ENCODE results near the gene SLC12A4.

The SLC12A4 gene

DNA sequence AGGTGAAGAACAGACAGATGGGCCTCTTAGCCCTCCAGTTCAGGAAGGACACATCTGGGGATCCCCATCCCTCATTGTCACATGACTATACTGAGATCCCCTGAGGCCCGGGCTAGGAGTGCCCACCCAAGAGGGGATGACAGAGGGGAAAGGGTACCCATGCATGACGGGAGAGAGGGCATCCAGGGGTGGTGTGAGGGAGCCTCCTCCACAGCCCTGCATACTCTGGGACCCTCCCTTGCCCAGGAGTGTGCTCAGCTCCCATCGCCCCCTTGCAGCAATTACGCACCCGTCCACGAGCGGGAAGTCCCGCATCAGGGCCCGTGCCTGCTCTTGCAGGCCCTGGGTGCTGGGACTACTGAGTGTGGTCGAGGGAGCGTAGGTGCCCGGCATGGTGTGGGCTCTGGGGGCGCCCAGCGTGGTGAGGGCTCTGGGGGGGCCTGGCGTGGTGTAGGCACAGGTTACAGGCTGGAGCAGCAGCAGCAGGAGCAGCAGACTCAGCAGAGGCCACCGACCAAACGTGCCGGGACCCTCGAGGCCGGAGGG lies 24.3 kb upstream of the SLC12A4 start:
- no peak overlapping the region for H3K27ac ChIP-seq (ENCODE audit: low read depth, low read length)
- no peaks in the 10 kb centered on the region for H3K36me3 ChIP-seq (ENCODE audit: low read length)
- no peak overlapping the region for H3K9ac ChIP-seq (ENCODE audit: low read length)
- H3K79me2 ChIP-seq (ENCODE audit: insufficient read depth, low read length): no peaks in the 10 kb centered on the region
- no peaks in the 10 kb centered on the region for H3K9me3 ChIP-seq (ENCODE audit: insufficient read depth, low read length)
- H2AFZ ChIP-seq (ENCODE audit: low read depth, low read length, severe bottlenecking): peak overlapping the region; percentile 80
- H3K4me2 ChIP-seq (ENCODE audit: low read depth, low read length, poor library complexity, severe bottlenecking): peak overlapping the region; percentile 35
- no peak overlapping the region for H3K4me3 ChIP-seq (ENCODE audit: insufficient read depth, low read length, poor library complexity, severe bottlenecking)
- no peaks in the 10 kb centered on the region for H3K27me3 ChIP-seq (ENCODE audit: low read length)
- H3F3A ChIP-seq (ENCODE audit: insufficient read depth): no peaks in the 10 kb centered on the region
- TF ChIP-seq EZH2phosphoT487 (conservative IDR thresholded peaks at IDR 0.05; ENCODE audit: low read length): no peak
- no peaks in the 10 kb centered on the region for H3K9me2 ChIP-seq (replicated peaks; ENCODE audit: insufficient read depth, low read length)
- no peaks in the 10 kb centered on the region for H4K20me1 ChIP-seq (ENCODE audit: low read depth, low read length)

DNA sequence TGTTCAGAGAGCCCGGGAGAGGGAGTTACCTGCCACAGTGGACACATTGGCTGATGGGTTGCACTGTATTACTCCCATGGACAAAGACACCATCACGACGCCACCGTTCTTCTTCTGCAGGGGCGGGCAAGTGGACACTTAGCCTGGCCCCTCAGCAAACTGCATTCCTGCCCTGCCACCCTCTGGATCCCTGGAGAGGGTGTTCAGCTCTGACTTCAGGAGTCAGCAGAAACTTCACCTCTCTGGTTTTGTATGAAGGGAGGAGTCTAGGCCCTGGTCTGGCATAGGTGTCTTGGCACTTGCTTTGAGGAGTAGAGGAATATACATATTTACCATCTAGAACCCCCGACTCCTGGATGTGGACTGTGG lies 21.6 kb upstream of the SLC12A4 start:
- H3K27ac ChIP-seq (ENCODE audit: low read depth, low read length): no peak overlapping the region
- H3K27me3 ChIP-seq (ENCODE audit: low read length): no peaks in the 10 kb centered on the region
- no peaks in the 10 kb centered on the region for H3K79me2 ChIP-seq (ENCODE audit: insufficient read depth, low read length)
- H3K9me2 ChIP-seq (replicated peaks; ENCODE audit: insufficient read depth, low read length): no peaks in the 10 kb centered on the region
- no peaks in the 10 kb centered on the region for H3F3A ChIP-seq (ENCODE audit: insufficient read depth)
- H3K9me3 ChIP-seq (ENCODE audit: insufficient read depth, low read length): no peaks in the 10 kb centered on the region
- H3K4me3 ChIP-seq (ENCODE audit: insufficient read depth, low read length, poor library complexity, severe bottlenecking): no peak overlapping the region
- H4K20me1 ChIP-seq (ENCODE audit: low read depth, low read length): no peaks in the 10 kb centered on the region
- no peak overlapping the region for H3K9ac ChIP-seq (ENCODE audit: low read length)
- no peaks in the 10 kb centered on the region for H3K36me3 ChIP-seq (ENCODE audit: low read length)
- H2AFZ ChIP-seq (ENCODE audit: low read depth, low read length, severe bottlenecking): no peak overlapping the region
- TF ChIP-seq, protein P1, sequence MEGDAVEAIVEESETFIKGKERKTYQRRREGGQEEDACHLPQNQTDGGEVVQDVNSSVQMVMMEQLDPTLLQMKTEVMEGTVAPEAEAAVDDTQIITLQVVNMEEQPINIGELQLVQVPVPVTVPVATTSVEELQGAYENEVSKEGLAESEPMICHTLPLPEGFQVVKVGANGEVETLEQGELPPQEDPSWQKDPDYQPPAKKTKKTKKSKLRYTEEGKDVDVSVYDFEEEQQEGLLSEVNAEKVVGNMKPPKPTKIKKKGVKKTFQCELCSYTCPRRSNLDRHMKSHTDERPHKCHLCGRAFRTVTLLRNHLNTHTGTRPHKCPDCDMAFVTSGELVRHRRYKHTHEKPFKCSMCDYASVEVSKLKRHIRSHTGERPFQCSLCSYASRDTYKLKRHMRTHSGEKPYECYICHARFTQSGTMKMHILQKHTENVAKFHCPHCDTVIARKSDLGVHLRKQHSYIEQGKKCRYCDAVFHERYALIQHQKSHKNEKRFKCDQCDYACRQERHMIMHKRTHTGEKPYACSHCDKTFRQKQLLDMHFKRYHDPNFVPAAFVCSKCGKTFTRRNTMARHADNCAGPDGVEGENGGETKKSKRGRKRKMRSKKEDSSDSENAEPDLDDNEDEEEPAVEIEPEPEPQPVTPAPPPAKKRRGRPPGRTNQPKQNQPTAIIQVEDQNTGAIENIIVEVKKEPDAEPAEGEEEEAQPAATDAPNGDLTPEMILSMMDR (IDR thresholded peaks at IDR 0.05; ENCODE audit: insufficient read depth, low read length, poor library complexity, severe bottlenecking): no peak
- no peak for TF ChIP-seq EZH2phosphoT487 (conservative IDR thresholded peaks at IDR 0.05; ENCODE audit: low read length)
- H3K4me2 ChIP-seq (ENCODE audit: low read depth, low read length, poor library complexity, severe bottlenecking): no peak overlapping the region

DNA sequence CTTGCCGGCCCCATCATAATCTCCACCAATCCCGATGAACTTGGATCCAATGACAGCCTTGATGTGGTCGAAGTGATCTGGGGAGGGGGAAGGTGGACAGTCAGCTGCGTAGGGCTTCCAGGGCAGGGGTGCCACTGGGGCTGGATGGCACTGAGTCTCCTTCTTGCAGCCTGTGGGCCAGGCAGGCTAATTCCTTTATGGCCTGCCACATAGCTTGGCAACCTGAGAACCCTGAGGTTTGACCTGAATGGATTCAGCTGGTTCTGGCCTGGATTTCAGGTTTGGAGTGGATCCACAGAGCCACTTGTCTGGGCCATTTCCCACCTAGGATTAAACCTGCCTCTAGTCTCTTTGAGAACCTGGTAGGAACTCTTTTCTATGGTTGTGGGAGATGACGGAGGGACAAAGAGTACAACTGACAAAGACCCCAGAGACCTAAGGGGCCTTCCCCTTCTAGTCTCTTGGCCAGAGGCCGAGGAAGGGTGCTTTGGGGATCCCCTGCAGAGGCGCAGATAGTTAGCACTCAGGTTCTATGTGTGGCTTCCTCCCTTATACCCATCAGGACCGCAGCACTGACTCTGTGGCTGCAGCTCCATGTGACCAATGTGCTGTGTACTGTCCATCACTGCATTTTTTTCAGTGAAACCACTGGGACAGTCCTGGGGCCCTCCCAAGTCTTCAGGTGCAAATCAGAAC lies 21.0 kb upstream of the SLC12A4 start:
- H2AFZ ChIP-seq (ENCODE audit: low read depth, low read length, severe bottlenecking): no peak overlapping the region
- TF ChIP-seq, protein P1 (IDR thresholded peaks at IDR 0.05; ENCODE audit: insufficient read depth, low read length, poor library complexity, severe bottlenecking): no peak
- TF ChIP-seq EZH2phosphoT487 (conservative IDR thresholded peaks at IDR 0.05; ENCODE audit: low read length): no peak
- H3K27me3 ChIP-seq (ENCODE audit: low read length): no peaks in the 10 kb centered on the region

DNA sequence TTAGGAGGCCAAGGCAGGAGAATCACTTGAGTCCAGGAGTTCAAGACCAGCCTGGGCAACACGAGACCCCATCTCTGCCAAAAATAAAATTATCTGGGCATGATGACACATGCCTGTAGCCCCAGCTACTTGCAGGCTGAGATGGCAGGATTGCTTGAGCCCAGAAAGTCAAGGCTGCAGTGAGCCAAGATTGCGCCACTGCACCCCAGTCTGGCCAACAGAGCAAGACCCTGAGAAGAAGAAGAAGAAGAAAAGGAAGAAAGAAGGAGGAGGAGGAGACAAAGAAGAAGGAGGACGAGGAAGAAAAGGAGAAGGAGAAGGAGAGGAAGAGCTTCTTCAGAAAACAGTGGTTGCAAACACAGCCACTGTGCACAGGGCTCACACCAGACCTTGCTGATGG lies 20.2 kb upstream of the SLC12A4 start:
- Histone ChIP-seq H3K27ac (ENCODE audit: low read depth, low read length) (no peak overlapping the region), H3K9me2 (replicated peaks; ENCODE audit: insufficient read depth, low read length) (no peaks in the 10 kb centered on the region), H3K4me3 (ENCODE audit: insufficient read depth, low read length, poor library complexity, severe bottlenecking) (no peak overlapping the region), H2AFZ (ENCODE audit: low read depth, low read length, severe bottlenecking) (no peak overlapping the region), H3K9me3 (ENCODE audit: insufficient read depth, low read length) (no peaks in the 10 kb centered on the region), H3F3A (ENCODE audit: insufficient read depth) (no peaks in the 10 kb centered on the region), H3K27me3 (ENCODE audit: low read length) (no peaks in the 10 kb centered on the region), H3K9ac (ENCODE audit: low read length) (no peak overlapping the region), H3K79me2 (ENCODE audit: insufficient read depth, low read length) (no peaks in the 10 kb centered on the region), H4K20me1 (ENCODE audit: low read depth, low read length) (no peaks in the 10 kb centered on the region), H3K4me2 (ENCODE audit: low read depth, low read length, poor library complexity, severe bottlenecking) (no peak overlapping the region), H3K36me3 (ENCODE audit: low read length) (no peaks in the 10 kb centered on the region)
- TF ChIP-seq EZH2phosphoT487 (conservative IDR thresholded peaks at IDR 0.05; ENCODE audit: low read length): no peak
- TF ChIP-seq, protein P1 (IDR thresholded peaks at IDR 0.05; ENCODE audit: insufficient read depth, low read length, poor library complexity, severe bottlenecking): no peak

More for the DNA sequence above, 21.0 kb upstream of the SLC12A4 start:
- Histone ChIP-seq H3K27ac (ENCODE audit: low read depth, low read length) (no peak overlapping the region), H3K4me2 (ENCODE audit: low read depth, low read length, poor library complexity, severe bottlenecking) (no peak overlapping the region), H4K20me1 (ENCODE audit: low read depth, low read length) (no peaks in the 10 kb centered on the region), H3F3A (ENCODE audit: insufficient read depth) (no peaks in the 10 kb centered on the region), H3K4me3 (ENCODE audit: insufficient read depth, low read length, poor library complexity, severe bottlenecking) (no peak overlapping the region), H3K36me3 (ENCODE audit: low read length) (no peaks in the 10 kb centered on the region), H3K9me3 (ENCODE audit: insufficient read depth, low read length) (no peaks in the 10 kb centered on the region), H3K79me2 (ENCODE audit: insufficient read depth, low read length) (no peaks in the 10 kb centered on the region), H3K9ac (ENCODE audit: low read length) (no peak overlapping the region), H3K9me2 (replicated peaks; ENCODE audit: insufficient read depth, low read length) (no peaks in the 10 kb centered on the region)

Data from SU-DHL-6 (cell line).